Central memory CD8-positive, alpha-beta T cell (primary cell): ENCODE data around the gene GLE1.
A peak's percentile ranks its signal among the peaks of the same experiment; 100 is the strongest.

Experiments
- ATAC-seq: fragments of 150-1000 bp; cut with Tn5 transposase; replicated peaks from 2 replicates; pipeline ENCODE4 v1.10.0; 2022; ENCODE audit warnings: mild to moderate bottlenecking, moderate FRiP score, moderate number of reproducible peaks; ENCODE audit not compliant: poor library complexity, severe bottlenecking; ENCODE audit errors: extremely low read depth
- DNase-seq, 2 donors: peaks; one replicate each; pipeline ENCODE4 v3.0.0; 2021; ENCODE audit warnings: low spot score in 2 of 2
- H3K27ac Mint-ChIP-seq: one replicate; pipeline ENCODE4 v1.8.0; 2022; ENCODE audit warnings: low read depth, mild to moderate bottlenecking, moderate library complexity, mixed read lengths
- H3K27me3 Mint-ChIP-seq: one replicate; pipeline ENCODE4 v1.8.0; 2022; ENCODE audit warnings: mixed read lengths
- H3K36me3 Mint-ChIP-seq: one replicate; pipeline ENCODE4 v1.8.0; 2022; ENCODE audit warnings: mild to moderate bottlenecking, moderate library complexity, mixed read lengths; ENCODE audit not compliant: insufficient read depth
- H3K4me1 Mint-ChIP-seq: one replicate; pipeline ENCODE4 v1.8.0; 2022; ENCODE audit warnings: mixed read lengths
- H3K4me3 Mint-ChIP-seq: one replicate; pipeline ENCODE4 v1.8.0; 2022; ENCODE audit warnings: mild to moderate bottlenecking, moderate library complexity, mixed read lengths
- H3K9me3 Mint-ChIP-seq: one replicate; pipeline ENCODE4 v1.8.0; 2022; ENCODE audit warnings: mixed read lengths

Gene GLE1

DNA sequence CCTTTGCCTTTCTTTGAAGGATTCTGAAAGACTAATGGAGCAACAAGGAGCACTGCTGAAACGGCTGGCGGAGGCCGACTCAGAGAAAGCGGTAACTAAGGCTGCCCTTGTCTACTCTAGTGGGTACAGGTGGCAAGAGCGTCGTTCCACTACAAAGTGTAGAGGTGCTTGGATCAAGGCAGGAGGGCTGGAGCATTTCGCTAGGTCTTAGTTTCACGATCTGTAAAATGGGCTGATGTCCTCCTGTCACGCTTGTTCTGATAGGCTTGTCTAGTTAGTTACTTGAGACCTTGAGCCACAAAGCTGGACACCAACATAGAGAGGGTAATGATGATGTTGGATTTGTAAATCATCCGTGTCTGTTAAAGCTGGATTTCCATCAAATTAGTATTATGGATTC lies 23.0 kb upstream of the GLE1 start:
- Mint-ChIP-seq H3K9me3 (no peaks in the 10 kb centered on the region), H3K4me1 (peaks cover 7% of the 10 kb centered on the region), H3K4me3 (no peak overlapping the region), H3K27me3 (no peaks in the 10 kb centered on the region), H3K36me3 (peaks cover 32% of the 10 kb centered on the region), H3K27ac (no peak overlapping the region)
- no peak for DNase-seq
- ATAC-seq, result no peak

DNA sequence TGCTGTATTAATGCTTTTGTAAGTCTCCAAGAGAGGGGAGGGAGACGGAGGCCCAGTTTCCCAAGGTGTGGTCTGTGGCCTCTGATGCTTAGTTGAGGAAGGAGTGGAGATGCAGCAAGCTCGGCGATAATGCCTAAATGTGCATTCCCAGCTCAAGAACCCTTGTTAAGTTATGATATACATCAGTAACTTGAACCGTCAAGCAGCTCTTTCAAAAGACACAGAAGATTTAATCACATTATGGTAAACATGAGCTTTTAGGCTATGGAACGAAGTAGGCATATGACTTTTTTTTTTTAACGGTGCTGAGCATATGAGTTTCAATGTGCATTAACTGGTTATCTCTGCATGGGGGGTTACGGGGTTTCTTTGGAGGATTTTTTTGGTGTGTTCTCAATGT lies 22.3 kb upstream of the GLE1 start:
- Mint-ChIP-seq H3K4me1 (peaks cover 7% of the 10 kb centered on the region), H3K4me3 (no peak overlapping the region)

DNA sequence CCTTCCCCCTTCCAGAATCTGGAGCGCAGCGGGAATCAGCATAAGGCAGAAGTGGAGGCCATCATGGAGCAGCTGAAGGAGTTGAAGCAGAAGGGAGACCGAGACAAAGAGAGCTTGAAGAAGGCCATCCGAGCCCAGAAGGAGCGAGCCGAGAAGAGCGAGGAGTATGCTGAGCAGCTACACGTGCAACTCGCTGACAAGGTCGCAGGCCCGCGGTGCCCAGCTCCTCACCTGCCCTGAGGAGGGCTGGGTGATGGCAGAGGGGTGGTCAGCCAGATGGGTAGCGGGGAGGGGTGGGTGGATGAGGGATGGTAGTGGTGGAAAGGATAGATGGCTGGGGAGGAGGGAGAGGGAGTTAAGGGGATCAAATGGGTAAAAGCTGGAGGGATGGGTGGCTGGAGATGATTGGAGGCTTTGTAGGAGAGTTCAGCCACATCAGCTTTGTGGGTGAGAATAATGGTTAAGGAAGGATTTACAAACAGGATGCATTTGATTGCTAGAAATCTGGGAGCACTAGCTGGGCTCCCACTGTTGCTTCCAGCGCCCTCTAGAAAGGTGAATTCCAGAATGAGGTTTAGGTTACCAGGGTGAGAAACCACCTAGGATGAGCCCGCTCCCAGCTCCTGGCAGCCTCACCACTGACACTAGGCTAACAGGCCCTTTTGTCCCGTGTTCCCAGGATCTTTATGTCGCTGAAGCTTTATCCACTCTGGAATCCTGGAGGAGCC lies 19.7 kb upstream of the GLE1 start:
- ATAC-seq, result no peak
- DNase-seq, result no peak
- Mint-ChIP-seq H3K27ac (no peak overlapping the region), H3K9me3 (no peaks in the 10 kb centered on the region), H3K4me3 (no peak overlapping the region), H3K4me1 (no peaks in the 10 kb centered on the region), H3K27me3 (no peaks in the 10 kb centered on the region), H3K36me3 (peaks cover 38% of the 10 kb centered on the region)

More for the DNA sequence above, 22.3 kb upstream of the GLE1 start:
- ATAC-seq, result no peak
- Mint-ChIP-seq H3K9me3 (no peaks in the 10 kb centered on the region), H3K27ac (no peak overlapping the region), H3K27me3 (no peaks in the 10 kb centered on the region), H3K36me3 (peaks cover 35% of the 10 kb centered on the region)
- DNase-seq, result no peak

DNA sequence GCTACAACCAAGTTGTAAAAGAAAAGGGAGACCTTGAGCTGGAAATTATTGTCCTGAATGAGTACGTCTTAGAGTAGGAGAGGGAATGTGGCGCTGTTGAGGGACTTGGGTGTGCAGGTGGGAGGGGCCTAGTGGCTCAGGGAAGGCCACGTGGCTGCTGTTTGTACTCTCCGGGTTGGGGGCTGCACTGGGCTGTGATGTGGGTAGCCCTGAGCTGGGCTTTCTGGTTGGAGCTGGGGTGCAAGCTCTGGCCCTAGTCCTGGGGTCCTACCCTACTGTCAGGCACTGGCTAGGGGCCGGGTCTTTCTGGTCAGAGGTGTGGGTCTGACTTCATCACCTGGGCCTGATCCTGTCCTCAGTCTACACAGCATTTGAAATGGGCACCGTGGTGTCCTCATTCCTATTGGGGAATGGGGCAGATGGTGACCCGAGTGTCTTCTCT lies 19.1 kb upstream of the GLE1 start:
- H3K4me3 Mint-ChIP-seq, result no peak overlapping the region
- ATAC-seq (no peak), DNase-seq (no peak)
- H3K9me3 Mint-ChIP-seq, result no peaks in the 10 kb centered on the region
- no peaks in the 10 kb centered on the region for H3K4me1 Mint-ChIP-seq
- H3K36me3 Mint-ChIP-seq, result peaks cover 41% of the 10 kb centered on the region
- no peak overlapping the region for H3K27ac Mint-ChIP-seq
- no peaks in the 10 kb centered on the region for H3K27me3 Mint-ChIP-seq

DNA sequence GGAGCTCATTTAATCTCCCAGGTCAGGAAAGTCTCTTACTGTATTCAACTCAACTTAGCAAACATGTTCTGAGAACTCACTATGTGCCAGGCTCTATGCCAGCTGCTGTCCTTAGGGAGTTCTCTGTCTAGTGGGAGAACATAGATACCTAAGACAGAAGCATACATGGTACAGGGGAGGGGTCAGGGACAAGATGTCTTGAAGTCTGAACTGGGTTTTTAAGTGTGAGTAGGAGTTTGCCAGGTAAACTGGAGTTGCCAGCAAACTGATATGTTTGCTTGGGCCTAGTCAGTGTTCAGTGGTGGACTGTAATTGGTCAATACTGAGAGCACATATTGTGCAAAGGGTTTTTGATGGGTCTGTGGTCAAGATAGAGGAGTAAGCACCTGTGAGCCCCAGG lies 18.3 kb upstream of the GLE1 start:
- DNase-seq (no peak), ATAC-seq (no peak)
- H3K4me1 Mint-ChIP-seq, result no peaks in the 10 kb centered on the region
- no peak overlapping the region for H3K4me3 Mint-ChIP-seq
- H3K36me3 Mint-ChIP-seq, result peaks cover 38% of the 10 kb centered on the region
- H3K9me3 Mint-ChIP-seq, result no peaks in the 10 kb centered on the region
- H3K27me3 Mint-ChIP-seq, result no peaks in the 10 kb centered on the region
- no peak overlapping the region for H3K27ac Mint-ChIP-seq

DNA sequence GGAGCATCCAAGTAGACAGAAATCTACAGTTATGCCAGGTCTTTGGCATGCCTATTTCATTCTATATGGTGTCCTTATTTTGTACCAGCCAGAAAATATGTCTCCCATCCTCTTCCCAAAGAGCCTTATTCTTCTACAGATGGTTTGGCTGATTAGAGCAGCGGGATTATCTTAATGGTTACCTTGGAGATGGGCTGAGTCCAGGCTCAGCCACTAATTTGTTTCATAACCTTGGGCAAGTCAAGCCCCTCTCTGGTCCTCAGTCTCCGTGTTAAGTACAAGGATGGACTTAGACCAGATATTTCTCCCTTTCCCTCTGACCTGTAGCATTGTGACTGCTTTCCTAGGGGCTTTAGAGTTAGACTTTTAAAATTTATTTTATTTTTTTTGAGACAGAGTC lies 11.1 kb upstream of the GLE1 start:
- DNase-seq, result no peak
- Mint-ChIP-seq H3K4me3 (no peak overlapping the region), H3K36me3 (peaks cover 25% of the 10 kb centered on the region), H3K9me3 (no peaks in the 10 kb centered on the region), H3K27ac (no peak overlapping the region), H3K4me1 (no peaks in the 10 kb centered on the region), H3K27me3 (no peaks in the 10 kb centered on the region)
- no peak for ATAC-seq

DNA sequence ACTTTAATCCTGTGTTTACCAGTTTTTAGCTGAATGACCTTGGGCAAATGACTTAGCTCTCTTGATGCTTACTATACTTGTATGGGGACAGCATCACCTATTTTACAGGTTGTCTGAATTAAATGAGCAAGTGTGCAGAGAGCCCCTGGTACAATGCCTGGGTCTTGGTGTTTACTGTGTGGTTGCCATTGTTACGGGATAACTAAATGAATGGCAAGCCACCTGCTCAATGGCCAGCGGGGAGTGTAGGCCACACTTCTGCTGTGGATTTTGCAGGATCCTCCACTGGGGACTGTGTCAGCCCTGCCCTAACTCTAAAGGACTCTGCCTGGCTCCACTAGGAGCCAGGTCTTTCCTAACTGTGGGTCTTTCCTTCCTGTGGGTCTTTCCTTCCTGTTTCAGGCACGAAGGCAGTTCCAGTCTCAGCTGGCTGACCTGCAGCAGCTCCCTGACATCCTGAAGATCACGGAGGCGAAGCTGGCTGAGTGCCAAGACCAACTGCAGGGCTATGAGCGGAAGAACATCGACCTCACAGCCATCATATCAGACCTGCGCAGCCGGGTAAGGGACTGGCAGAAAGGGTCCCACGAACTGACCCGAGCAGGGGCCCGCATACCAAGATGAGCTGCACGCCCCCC lies 10.3 kb upstream of the GLE1 start:
- DNase-seq (no peak), ATAC-seq (no peak)
- H3K27ac Mint-ChIP-seq, result peak overlapping the region; percentile 35
- no peaks in the 10 kb centered on the region for H3K27me3 Mint-ChIP-seq
- H3K4me1 Mint-ChIP-seq, result no peaks in the 10 kb centered on the region
- peaks cover 25% of the 10 kb centered on the region for H3K36me3 Mint-ChIP-seq
- no peak overlapping the region for H3K4me3 Mint-ChIP-seq
- no peaks in the 10 kb centered on the region for H3K9me3 Mint-ChIP-seq

DNA sequence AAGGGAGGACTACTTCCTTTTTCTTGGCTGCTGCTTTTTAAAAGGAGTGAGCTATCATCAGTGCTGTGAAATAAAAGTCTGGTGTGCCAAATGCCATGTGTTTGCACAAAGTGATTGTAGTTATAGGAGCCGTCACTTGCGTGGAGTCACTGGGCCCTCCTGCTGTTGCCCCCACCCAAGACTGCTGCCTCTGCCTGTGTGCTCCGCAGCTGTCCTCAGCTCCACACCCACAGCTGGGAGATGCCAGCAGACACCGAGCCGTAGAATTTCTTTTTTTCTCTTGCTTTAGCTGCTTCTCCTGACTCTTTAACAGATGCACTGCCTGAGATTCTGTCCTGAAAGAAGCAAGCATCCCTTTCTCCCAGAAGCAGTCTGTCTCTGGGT lies 9.8 kb upstream of the GLE1 start:
- Mint-ChIP-seq H3K9me3 (no peaks in the 10 kb centered on the region), H3K36me3 (peaks cover 25% of the 10 kb centered on the region), H3K27me3 (no peaks in the 10 kb centered on the region), H3K4me1 (no peaks in the 10 kb centered on the region), H3K27ac (peak overlapping the region; percentile 35), H3K4me3 (no peak overlapping the region)
- no peak for ATAC-seq
- DNase-seq, result no peak

DNA sequence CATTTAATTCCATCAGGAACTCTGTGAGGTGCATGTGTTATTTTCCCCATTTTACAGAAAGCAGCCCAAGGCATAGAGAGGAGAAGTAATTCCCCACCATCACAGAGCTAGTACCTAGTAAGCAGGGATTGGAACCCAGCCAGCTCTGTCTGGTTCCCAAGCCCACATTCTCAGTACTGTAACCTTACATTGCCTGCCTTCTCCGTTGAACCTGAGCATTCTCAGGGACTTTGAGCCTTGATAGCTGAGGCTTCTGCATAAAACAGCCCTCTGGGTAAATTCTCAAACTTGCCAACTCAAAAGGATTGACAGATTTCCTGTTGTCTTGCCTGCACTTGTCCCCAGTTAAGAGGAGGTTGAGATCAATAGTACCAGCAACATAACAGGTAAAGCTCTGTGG lies 9.2 kb upstream of the GLE1 start:
- no peak for ATAC-seq
- Mint-ChIP-seq H3K4me1 (no peaks in the 10 kb centered on the region), H3K36me3 (peaks cover 26% of the 10 kb centered on the region), H3K9me3 (no peaks in the 10 kb centered on the region), H3K27me3 (no peaks in the 10 kb centered on the region), H3K27ac (no peak overlapping the region), H3K4me3 (no peak overlapping the region)
- DNase-seq, result no peak

DNA sequence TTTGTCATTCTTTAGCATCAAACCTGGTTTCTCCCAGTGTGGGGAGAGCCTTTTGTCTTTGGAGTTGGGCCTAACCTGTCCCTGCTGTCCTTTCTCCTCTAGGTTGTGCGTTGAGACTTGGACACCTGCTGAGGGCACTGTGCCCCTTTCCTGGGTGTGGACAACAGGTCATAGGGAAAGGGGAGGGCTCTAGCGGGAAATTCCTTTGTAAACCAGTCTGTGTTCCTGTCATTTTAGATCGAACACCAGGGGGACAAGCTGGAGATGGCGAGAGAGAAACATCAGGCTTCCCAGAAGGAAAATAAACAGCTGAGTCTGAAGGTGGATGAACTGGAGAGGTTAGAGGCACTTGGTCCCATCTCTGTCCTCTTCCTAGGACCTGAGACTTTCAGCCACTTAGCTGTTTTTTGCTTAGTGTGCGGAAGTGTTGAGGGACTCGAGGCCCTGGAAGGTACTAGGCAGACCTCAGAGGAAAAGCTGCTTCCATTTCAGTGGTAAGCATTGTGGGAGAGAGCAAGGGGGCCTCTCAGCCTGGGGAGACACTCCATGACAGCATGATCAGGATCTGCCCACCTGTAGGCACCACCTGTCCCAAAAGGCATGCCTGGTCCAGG lies 8.6 kb upstream of the GLE1 start:
- Mint-ChIP-seq H3K27me3 (no peaks in the 10 kb centered on the region), H3K36me3 (peaks cover 30% of the 10 kb centered on the region), H3K4me1 (no peaks in the 10 kb centered on the region), H3K9me3 (no peaks in the 10 kb centered on the region), H3K4me3 (no peak overlapping the region), H3K27ac (no peak overlapping the region)
- DNase-seq (no peak), ATAC-seq (no peak)

DNA sequence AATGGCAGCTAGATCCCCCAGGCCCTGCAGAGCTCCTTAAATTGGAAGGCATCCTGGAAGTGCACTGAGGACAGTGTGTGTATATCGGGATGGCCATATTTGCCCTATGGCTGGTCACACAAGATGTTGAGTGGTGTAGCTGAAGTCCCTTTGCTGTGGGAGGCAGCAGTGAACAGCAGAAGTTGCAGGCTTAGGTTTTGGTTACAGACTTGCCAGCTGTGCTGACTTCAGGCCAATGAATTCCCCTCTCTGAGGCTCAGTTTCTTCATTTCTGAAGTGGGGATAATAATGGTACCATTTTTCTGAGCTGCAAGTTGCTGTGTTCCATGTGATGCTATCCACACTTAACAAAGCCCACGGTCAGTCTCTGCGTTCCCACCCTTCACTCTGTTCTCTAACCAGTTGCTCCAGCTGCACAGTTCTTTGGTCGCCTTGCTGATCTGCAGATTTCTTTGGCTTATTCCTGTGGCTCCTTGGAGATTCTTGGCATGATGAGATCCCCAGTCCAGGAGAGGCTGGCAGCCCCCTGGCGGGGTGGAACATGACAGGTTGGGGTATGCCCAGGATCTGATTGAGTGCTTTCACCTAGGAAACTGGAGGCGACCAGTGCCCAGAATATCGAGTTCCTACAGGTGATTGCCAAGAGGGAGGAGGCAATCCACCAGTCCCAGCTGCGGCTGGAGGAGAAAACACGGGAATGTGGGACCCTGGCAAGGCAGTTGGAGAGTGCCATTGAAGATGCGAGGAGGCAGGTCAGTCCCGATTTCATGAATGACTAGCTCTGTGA lies 6.5 kb upstream of the GLE1 start:
- Mint-ChIP-seq H3K27me3 (no peaks in the 10 kb centered on the region), H3K4me1 (no peaks in the 10 kb centered on the region), H3K36me3 (peaks cover 23% of the 10 kb centered on the region), H3K9me3 (no peaks in the 10 kb centered on the region), H3K4me3 (no peak overlapping the region), H3K27ac (no peak overlapping the region)
- ATAC-seq, result no peak
- DNase-seq, result no peak

DNA sequence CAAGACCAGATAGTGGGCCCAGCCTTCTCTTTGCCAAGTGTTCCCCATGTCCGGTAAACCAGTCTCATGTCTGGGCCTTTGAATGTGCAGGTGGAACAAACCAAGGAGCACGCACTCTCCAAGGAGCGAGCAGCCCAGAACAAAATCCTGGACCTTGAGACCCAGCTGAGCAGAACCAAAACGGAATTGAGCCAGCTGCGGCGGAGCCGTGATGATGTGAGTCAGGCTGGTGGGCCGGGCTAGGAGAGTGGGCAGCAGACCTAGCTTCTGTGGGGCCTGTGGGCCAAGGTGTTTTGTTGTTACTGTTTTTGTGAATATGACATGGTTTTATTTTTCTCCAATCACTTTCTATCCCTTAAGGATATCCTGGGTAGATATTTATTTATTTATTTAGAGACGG lies 5.6 kb upstream of the GLE1 start:
- H3K27me3 Mint-ChIP-seq, result no peaks in the 10 kb centered on the region
- ATAC-seq (no peak), DNase-seq (no peak)
- H3K9me3 Mint-ChIP-seq, result no peaks in the 10 kb centered on the region
- H3K27ac Mint-ChIP-seq, result no peak overlapping the region
- no peaks in the 10 kb centered on the region for H3K4me1 Mint-ChIP-seq
- H3K36me3 Mint-ChIP-seq, result peaks cover 22% of the 10 kb centered on the region
- no peak overlapping the region for H3K4me3 Mint-ChIP-seq
